HepG2 (cell line): ENCODE results near the gene LYZL6. TPM values are rescaled to one million over a fixed set of nuclear protein-coding genes. Genes with fewer than 3 reads are reported as not detected.

ENCODE experiments used
- ADNP ChIP-seq: sonication (generic); formaldehyde crosslinking; IDR thresholded peaks from 2 replicates; pipeline ENCODE4 v1.4.0; 2020; ENCODE audit warnings: missing genetic modification reagents
- BHLHE40 ChIP-seq: IDR thresholded peaks from 2 replicates; pipeline ENCODE4 v1.6.1; 2011; ENCODE audit warnings: low read length, improper control_type of control experiment
- CBX5 ChIP-seq: sonication (generic); formaldehyde crosslinking; IDR thresholded peaks from 2 replicates; pipeline ENCODE4 v1.4.0; 2020; ENCODE audit warnings: missing genetic modification reagents, borderline replicate concordance
- DZIP1 ChIP-seq: sonication (generic); formaldehyde crosslinking; IDR thresholded peaks from 2 replicates; pipeline ENCODE4 v1.5.0; 2020; ENCODE audit warnings: mild to moderate bottlenecking, missing genetic modification reagents
- FOXA1 ChIP-seq, 2 experiments: fragments of 450-650 bp in 1 of 2; sonication (generic) in 1 of 2; formaldehyde crosslinking in 1 of 2; IDR thresholded peaks; 2 replicates each; pipeline versions ENCODE4 v1.4.0 to v1.6.1; 2016 to 2020; ENCODE audit warnings: missing genetic modification reagents in 1 of 2
- HMGA1 ChIP-seq: sonication (generic); formaldehyde crosslinking; conservative IDR thresholded peaks from 2 replicates; pipeline ENCODE4 v1.4.0; 2020; ENCODE audit warnings: missing genetic modification reagents
- HNRNPH1 ChIP-seq: fragments of 200-400 bp; formaldehyde crosslinking; optimal IDR thresholded peaks from 2 replicates; pipeline ENCODE3; 2017; ENCODE audit warnings: mild to moderate bottlenecking, low read depth, low read length
- HOXA7 ChIP-seq: sonication (generic); formaldehyde crosslinking; IDR thresholded peaks from 2 replicates; pipeline ENCODE4 v1.8.1; 2022; ENCODE audit warnings: mild to moderate bottlenecking, missing genetic modification reagents, moderate library complexity
- LBX2 ChIP-seq: sonication (generic); formaldehyde crosslinking; IDR thresholded peaks from 2 replicates; pipeline ENCODE4 v1.5.0; 2020; ENCODE audit warnings: missing genetic modification reagents, mild to moderate bottlenecking, borderline replicate concordance
- NONO ChIP-seq, 2 experiments: fragments of 450-650 bp in 1 of 2; sonication (generic) in 1 of 2; formaldehyde crosslinking in 1 of 2; IDR thresholded peaks in 1 of 2; conservative IDR thresholded peaks in 1 of 2; 2 replicates each; pipeline versions ENCODE4 v1.6.1 to v1.8.0; 2017 to 2022; ENCODE audit warnings: mild to moderate bottlenecking in 1 of 2, missing genetic modification reagents in 1 of 2, moderate library complexity in 1 of 2
- NR2F6 ChIP-seq, 2 experiments: IDR thresholded peaks; 2 replicates each; pipeline ENCODE4 v1.6.1; 2016; ENCODE audit warnings: antibody characterized with exemption in 1 of 2, mild to moderate bottlenecking in 1 of 2
- RARA ChIP-seq: IDR thresholded peaks from 2 replicates; pipeline ENCODE4 v1.6.1; 2016; ENCODE audit warnings: missing genetic modification reagents, missing compliant biosample characterization
- SAP130 ChIP-seq: IDR thresholded peaks from 2 replicates; pipeline ENCODE4 v1.6.1; 2016; ENCODE audit warnings: low read depth
- SNAPC4 ChIP-seq: sonication (generic); formaldehyde crosslinking; IDR thresholded peaks from 2 replicates; pipeline ENCODE4 v1.4.0; 2020; ENCODE audit warnings: mild to moderate bottlenecking, missing genetic modification reagents
- SOX13 ChIP-seq, 3 experiments: fragments of 450-650 bp in 1 of 3; sonication (generic) in 1 of 3; formaldehyde crosslinking in 1 of 3; IDR thresholded peaks in 2 of 3; conservative IDR thresholded peaks in 1 of 3; 2 replicates each; pipeline versions ENCODE4 v1.5.0 to v1.6.1; 2016 to 2020; ENCODE audit warnings: antibody characterized with exemption in 1 of 3, mild to moderate bottlenecking in 1 of 3, missing compliant biosample characterization in 1 of 3, missing genetic modification reagents in 1 of 3, moderate library complexity in 1 of 3
- SUZ12 ChIP-seq: fragments of 150-350 bp; IDR thresholded peaks from 2 replicates; pipeline ENCODE4 v1.6.1; 2014; ENCODE audit warnings: low read depth, low read length
- ZFY ChIP-seq: sonication (generic); formaldehyde crosslinking; IDR thresholded peaks from 2 replicates; pipeline ENCODE4 v1.4.0; 2020; ENCODE audit warnings: missing genetic modification reagents
- ZNF138 ChIP-seq: sonication (generic); formaldehyde crosslinking; IDR thresholded peaks from 2 replicates; pipeline ENCODE4 v1.5.0; 2020; ENCODE audit warnings: mild to moderate bottlenecking, low read depth, missing genetic modification reagents
- ZNF180 ChIP-seq: sonication (generic); formaldehyde crosslinking; IDR thresholded peaks from 2 replicates; pipeline ENCODE4 v1.4.0; 2020; ENCODE audit warnings: low read depth, missing genetic modification reagents, borderline replicate concordance
- polyA plus RNA-seq, 8 experiments: library from polyadenylated mRNA; depleted of rRNA in 3 of 8; stranded (reverse) in 7 of 8; unstranded in 1 of 8; fragments of >200 nt; fragmentation: Illumina TruSeq in 4 of 8; extraction: Trizol in 4 of 8; gene quantifications; 2 replicates each; pipeline versions ENCODE4 v1.2.1 to v1.2.3, GENCODE V29; 2011 to 2016; ENCODE audit warnings: low read depth in 4 of 8, missing spikeins in 1 of 8, mixed read lengths in 1 of 8; ENCODE audit not compliant: insufficient read depth in 1 of 8
- total RNA-seq, 5 experiments: library from RNA; depleted of rRNA; stranded (reverse); fragments of >200 nt; fragmentation: Illumina TruSeq; extraction: Trizol; gene quantifications; 2 replicates each; pipeline ENCODE4 v1.2.3, GENCODE V29; 2016; ENCODE audit warnings: low read depth in 1 of 5
- TF ChIP-seq, protein P1 (sequence below): sonication (generic); formaldehyde crosslinking; IDR thresholded peaks from 2 replicates; pipeline ENCODE4 v1.4.0; 2020; ENCODE audit warnings: mild to moderate bottlenecking, missing genetic modification reagents

Gene LYZL6
- total and polyA plus RNA-seq, 2 of the 13 experiments (the other 11 are each of a cell fraction or from before 2014, with no cell fraction given) = not detected

DNA sequence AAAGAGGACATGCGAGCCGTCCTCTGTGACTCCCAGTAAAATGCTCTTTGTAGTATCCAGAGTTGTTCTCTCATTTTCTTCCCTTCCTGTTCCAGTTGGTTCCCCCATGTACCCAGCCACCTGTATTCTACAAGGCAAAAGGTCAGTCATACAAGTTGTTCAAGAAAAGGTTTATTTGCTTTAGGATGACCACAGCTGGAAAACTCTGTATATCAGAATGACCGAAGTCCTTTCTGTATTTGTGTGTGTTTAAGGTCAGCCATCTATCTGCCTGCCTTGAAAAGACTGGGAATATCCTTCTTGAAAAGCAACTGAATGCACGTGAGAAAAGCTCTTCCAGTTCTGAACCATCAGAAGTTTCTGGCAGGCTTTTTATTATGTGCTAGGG is 29.4 kb upstream of the LYZL6 start (continued):
- TF ChIP-seq HMGA1 (CRISPR knock-in tag) (no peak), SNAPC4 (CRISPR knock-in tag) (no peak), LBX2 (CRISPR knock-in tag) (no peak), HOXA7 (no peak), NR2F6 (IDR thresholded peaks at IDR 0.05) (no peak; the same call in 1 of the 2 replicates), NR2F6 (CRISPR knock-in tag; IDR thresholded peaks at IDR 0.05) (peak; percentile 82; the same call in 1 of the 2 replicates), NONO (IDR thresholded peaks at IDR 0.05) (no peak), NONO (CRISPR knock-in tag; conservative IDR thresholded peaks at IDR 0.05) (no peak), ZNF180 (CRISPR knock-in tag) (no peak), BHLHE40 (peak; percentile 91), SAP130 (CRISPR knock-in tag) (no peak), RARA (CRISPR knock-in tag) (peak; percentile 82), ADNP (0 out of 2 replicates have a peak, but pooled peaks have one; percentile 2), ZFY (CRISPR knock-in tag) (no peak; the same call in 1 of the 2 replicates), CBX5 (CRISPR knock-in tag) (no peak), ZNF138 (CRISPR knock-in tag) (no peak), HNRNPH1 (no peak), FOXA1 (IDR thresholded peaks at IDR 0.05) (no peak), FOXA1 (CRISPR knock-in tag; IDR thresholded peaks at IDR 0.05) (peak; percentile 41; the same call in 1 of the 2 replicates), SUZ12 (no peak), DZIP1 (CRISPR knock-in tag) (no peak), SOX13 (IDR thresholded peaks at IDR 0.05) (0 out of 2 replicates have a peak, but pooled peaks have one; percentile 40), SOX13 (CRISPR knock-in tag; conservative IDR thresholded peaks at IDR 0.05 in 1 of 2, IDR thresholded peaks at IDR 0.05 in 1 of 2) (no peak; a peak in 1 of 4 replicates)
- TF ChIP-seq, protein P1, sequence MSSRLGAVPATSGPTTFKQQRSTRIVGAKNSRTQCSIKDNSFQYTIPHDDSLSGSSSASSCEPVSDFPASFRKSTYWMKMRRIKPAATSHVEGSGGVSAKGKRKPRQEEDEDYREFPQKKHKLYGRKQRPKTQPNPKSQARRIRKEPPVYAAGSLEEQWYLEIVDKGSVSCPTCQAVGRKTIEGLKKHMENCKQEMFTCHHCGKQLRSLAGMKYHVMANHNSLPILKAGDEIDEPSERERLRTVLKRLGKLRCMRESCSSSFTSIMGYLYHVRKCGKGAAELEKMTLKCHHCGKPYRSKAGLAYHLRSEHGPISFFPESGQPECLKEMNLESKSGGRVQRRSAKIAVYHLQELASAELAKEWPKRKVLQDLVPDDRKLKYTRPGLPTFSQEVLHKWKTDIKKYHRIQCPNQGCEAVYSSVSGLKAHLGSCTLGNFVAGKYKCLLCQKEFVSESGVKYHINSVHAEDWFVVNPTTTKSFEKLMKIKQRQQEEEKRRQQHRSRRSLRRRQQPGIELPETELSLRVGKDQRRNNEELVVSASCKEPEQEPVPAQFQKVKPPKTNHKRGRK (CRISPR knock-in tag) = no peak
